Endothelial cell of hepatic sinusoid (primary cell): ENCODE measurements around the gene CUEDC1.
"Not testable (repeated sequence)": the region's sequence is repeated elsewhere in the genome, so short reads cannot be mapped to it uniquely, and the experiment has no call there.

Experiments used
- in situ Hi-C: cut with HindIII; loops from 2 replicates; pipeline ENCODE4 v1.10.0; 2017; ENCODE audit warnings: low sequenced_read_pairs

Gene CUEDC1

GRCh38 chr17:57846056-57846945 lies 108.9 kb downstream of the CUEDC1 start:
- in situ Hi-C loops = not testable (repeated sequence)

- in situ Hi-C loops = no loop called here
Observed at GRCh38 chr17:57842280-57842679, 112.9 kb downstream of the CUEDC1 start.

- in situ Hi-C loops = no loop called here
Observed at GRCh38 chr17:57839571-57839923, 115.7 kb downstream of the CUEDC1 start.

- in situ Hi-C loops = no loop called here
Observed at GRCh38 chr17:57838857-57839570, 116.2 kb downstream of the CUEDC1 start.

GRCh38 chr17:57838453-57838852 lies 116.8 kb downstream of the CUEDC1 start:
- in situ Hi-C loops = no loop called here

- in situ Hi-C loops = no loop called here
Observed at GRCh38 chr17:57835333-57835900, 119.8 kb downstream of the CUEDC1 start.

GRCh38 chr17:57834146-57834741 lies 121.0 kb downstream of the CUEDC1 start:
- in situ Hi-C loops = loop anchor here (5.0 kb wide), 1 partner anchor 67 kb away; no protein-coding TSS in a partner anchor

- in situ Hi-C loops = loop anchor here (5.0 kb wide), 1 partner anchor 66 kb away; no protein-coding TSS in a partner anchor
Observed at GRCh38 chr17:57833179-57833939, 121.9 kb downstream of the CUEDC1 start.

GRCh38 chr17:57832314-57833178 lies 122.7 kb downstream of the CUEDC1 start:
- in situ Hi-C loops = loop anchor here (5.0 kb wide), 1 partner anchor 65 kb away; no protein-coding TSS in a partner anchor

- in situ Hi-C loops = loop anchor here (5.0 kb wide), 1 partner anchor 64 kb away; no protein-coding TSS in a partner anchor
Observed at GRCh38 chr17:57830880-57831279, 124.3 kb downstream of the CUEDC1 start.

- in situ Hi-C loops = no loop called here
Observed at GRCh38 chr17:57823469-57824401, 131.5 kb downstream of the CUEDC1 start.

GRCh38 chr17:57819867-57820266 lies 135.3 kb downstream of the CUEDC1 start:
- in situ Hi-C loops = no loop called here

GRCh38 chr17:57819285-57819684 lies 135.9 kb downstream of the CUEDC1 start:
- in situ Hi-C loops = no loop called here

GRCh38 chr17:57818066-57818465 lies 137.1 kb downstream of the CUEDC1 start:
- in situ Hi-C loops = no loop called here

GRCh38 chr17:57817299-57817698 lies 137.9 kb downstream of the CUEDC1 start:
- in situ Hi-C loops = no loop called here

- in situ Hi-C loops = no loop called here
Observed at GRCh38 chr17:57814421-57814820, 140.8 kb downstream of the CUEDC1 start.

GRCh38 chr17:57811638-57812280 lies 143.5 kb downstream of the CUEDC1 start:
- in situ Hi-C loops = no loop called here
